Measurements from ENCODE around the gene SGPP2.

- TF ChIP-seq BHLHE40 (IDR thresholded peaks at IDR 0.05; ENCODE audit: borderline replicate concordance): no peak
- no peak for TF ChIP-seq HDGF (IDR thresholded peaks at IDR 0.05; ENCODE audit: borderline replicate concordance)
- TF ChIP-seq FOXM1 (IDR thresholded peaks at IDR 0.05; ENCODE audit: borderline replicate concordance): no peak
- no peak for TF ChIP-seq TARDBP (IDR thresholded peaks at IDR 0.05)
- no peak for TF ChIP-seq FOXA1 (IDR thresholded peaks at IDR 0.05)
- TF ChIP-seq LEF1 (IDR thresholded peaks at IDR 0.05; ENCODE audit: borderline replicate concordance): no peak
- TF ChIP-seq SP1 (IDR thresholded peaks at IDR 0.05): no peak
- no peak for TF ChIP-seq SUZ12 (IDR thresholded peaks at IDR 0.05)
Observed at GRCh38 chr2:222538535-222538934, 114.2 kb downstream of the SGPP2 start.
